ENCODE measurements around the gene MIA2.

DNA sequence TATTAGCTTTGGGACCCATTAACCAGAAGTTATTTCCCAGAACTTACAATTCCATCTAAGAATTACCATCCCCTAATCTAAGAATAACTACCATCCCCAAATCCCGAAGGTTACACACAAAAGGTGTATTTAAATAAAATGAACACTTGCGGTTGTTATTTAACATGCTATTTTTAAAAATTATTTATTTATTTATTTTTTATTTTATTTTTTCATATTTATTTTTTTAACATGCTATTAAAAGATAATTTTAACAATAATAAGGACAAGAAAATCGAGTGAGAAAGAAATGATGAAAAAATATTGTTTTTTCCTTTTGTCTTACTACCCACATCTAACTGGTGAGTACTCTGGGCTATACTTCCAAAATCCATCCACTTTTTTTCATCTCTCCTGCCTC lies 192.2 kb downstream of the MIA2 start:
- TF ChIP-seq, protein P1, sequence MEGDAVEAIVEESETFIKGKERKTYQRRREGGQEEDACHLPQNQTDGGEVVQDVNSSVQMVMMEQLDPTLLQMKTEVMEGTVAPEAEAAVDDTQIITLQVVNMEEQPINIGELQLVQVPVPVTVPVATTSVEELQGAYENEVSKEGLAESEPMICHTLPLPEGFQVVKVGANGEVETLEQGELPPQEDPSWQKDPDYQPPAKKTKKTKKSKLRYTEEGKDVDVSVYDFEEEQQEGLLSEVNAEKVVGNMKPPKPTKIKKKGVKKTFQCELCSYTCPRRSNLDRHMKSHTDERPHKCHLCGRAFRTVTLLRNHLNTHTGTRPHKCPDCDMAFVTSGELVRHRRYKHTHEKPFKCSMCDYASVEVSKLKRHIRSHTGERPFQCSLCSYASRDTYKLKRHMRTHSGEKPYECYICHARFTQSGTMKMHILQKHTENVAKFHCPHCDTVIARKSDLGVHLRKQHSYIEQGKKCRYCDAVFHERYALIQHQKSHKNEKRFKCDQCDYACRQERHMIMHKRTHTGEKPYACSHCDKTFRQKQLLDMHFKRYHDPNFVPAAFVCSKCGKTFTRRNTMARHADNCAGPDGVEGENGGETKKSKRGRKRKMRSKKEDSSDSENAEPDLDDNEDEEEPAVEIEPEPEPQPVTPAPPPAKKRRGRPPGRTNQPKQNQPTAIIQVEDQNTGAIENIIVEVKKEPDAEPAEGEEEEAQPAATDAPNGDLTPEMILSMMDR (IDR thresholded peaks at IDR 0.05; ENCODE audit: low read depth, low read length, missing input control) = no peak
- TF ChIP-seq, protein P2, sequence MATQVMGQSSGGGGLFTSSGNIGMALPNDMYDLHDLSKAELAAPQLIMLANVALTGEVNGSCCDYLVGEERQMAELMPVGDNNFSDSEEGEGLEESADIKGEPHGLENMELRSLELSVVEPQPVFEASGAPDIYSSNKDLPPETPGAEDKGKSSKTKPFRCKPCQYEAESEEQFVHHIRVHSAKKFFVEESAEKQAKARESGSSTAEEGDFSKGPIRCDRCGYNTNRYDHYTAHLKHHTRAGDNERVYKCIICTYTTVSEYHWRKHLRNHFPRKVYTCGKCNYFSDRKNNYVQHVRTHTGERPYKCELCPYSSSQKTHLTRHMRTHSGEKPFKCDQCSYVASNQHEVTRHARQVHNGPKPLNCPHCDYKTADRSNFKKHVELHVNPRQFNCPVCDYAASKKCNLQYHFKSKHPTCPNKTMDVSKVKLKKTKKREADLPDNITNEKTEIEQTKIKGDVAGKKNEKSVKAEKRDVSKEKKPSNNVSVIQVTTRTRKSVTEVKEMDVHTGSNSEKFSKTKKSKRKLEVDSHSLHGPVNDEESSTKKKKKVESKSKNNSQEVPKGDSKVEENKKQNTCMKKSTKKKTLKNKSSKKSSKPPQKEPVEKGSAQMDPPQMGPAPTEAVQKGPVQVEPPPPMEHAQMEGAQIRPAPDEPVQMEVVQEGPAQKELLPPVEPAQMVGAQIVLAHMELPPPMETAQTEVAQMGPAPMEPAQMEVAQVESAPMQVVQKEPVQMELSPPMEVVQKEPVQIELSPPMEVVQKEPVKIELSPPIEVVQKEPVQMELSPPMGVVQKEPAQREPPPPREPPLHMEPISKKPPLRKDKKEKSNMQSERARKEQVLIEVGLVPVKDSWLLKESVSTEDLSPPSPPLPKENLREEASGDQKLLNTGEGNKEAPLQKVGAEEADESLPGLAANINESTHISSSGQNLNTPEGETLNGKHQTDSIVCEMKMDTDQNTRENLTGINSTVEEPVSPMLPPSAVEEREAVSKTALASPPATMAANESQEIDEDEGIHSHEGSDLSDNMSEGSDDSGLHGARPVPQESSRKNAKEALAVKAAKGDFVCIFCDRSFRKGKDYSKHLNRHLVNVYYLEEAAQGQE (IDR thresholded peaks at IDR 0.05) = no peak
- no peak for TF ChIP-seq YY1 (IDR thresholded peaks at IDR 0.05)
- no peak for TF ChIP-seq RAD21 (IDR thresholded peaks at IDR 0.05)
- no peak for TF ChIP-seq TAF1 (conservative IDR thresholded peaks at IDR 0.05)
- TF ChIP-seq, protein P3, sequence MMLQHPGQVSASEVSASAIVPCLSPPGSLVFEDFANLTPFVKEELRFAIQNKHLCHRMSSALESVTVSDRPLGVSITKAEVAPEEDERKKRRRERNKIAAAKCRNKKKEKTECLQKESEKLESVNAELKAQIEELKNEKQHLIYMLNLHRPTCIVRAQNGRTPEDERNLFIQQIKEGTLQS (IDR thresholded peaks at IDR 0.05) = no peak

Data from liver (tissue), 3 donors.